Adrenal gland (tissue), 5 donors: ENCODE data around the gene MAIP1.

Experiments
- CTCF ChIP-seq, 6 experiments: fragments of 450-650 bp in 4 of 6; fragments of 200-600 bp in 2 of 6; sonication (generic) in 1 of 6; IDR thresholded peaks; 1 replicate in 5 of 6; 2 replicates in 1 of 6; pipeline versions ENCODE4 v1.5.1 to v1.8.0; 2016 to 2021; ENCODE audit warnings: antibody characterized with exemption in 6 of 6, mild to moderate bottlenecking in 2 of 6, moderate library complexity in 1 of 6
- POLR2A ChIP-seq, 2 donors: fragments of 450-650 bp; IDR thresholded peaks; one replicate each; pipeline ENCODE4 v1.6.1; 2017; ENCODE audit warnings: antibody characterized with exemption in 2 of 2, mild to moderate bottlenecking in 2 of 2, moderate library complexity in 1 of 2
- donor health status: DM: no; HTN: no; CAD: no.

- no peak for TF ChIP-seq CTCF (IDR thresholded peaks at IDR 0.05)
- no peak for TF ChIP-seq POLR2A (IDR thresholded peaks at IDR 0.05)
Observed at GRCh38 chr2:199987586-199987985, 32.2 kb downstream of the MAIP1 start.
